GM11168 (cell line): ENCODE data around the gene SIRT4.
"Not testable (repeated sequence)": the region's sequence is repeated elsewhere in the genome, so short reads cannot be mapped to it uniquely, and the experiment has no call there.

ENCODE experiments used
- in situ Hi-C: fragments of 300-500 bp; cut with MboI; formaldehyde crosslinking; loops from one replicate; pipeline ENCODE4 v1.12.0; 2022; ENCODE audit warnings: low sequenced_read_pairs; ENCODE audit not compliant: unreplicated experiment

SIRT4 gene

DNA sequence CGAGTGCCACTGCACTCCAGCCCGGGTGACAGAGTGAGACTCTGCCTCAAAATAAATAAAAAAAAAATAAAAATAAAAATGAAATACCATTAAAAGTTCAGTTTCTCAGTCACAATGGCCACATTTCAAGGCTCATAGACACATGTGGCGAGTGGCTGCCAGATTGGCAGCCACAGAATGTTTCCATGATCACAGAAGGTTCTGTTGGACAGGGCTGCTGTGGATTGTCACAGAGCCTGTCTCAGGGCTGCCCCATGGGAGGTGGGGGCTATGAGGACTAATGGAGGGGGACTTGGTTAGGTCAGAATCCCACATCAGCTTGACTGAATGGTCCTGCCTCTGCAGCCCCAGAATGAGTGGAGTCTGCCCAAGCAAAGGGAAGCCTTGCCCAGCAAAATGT is 29.3 kb downstream of the SIRT4 start:
- in situ Hi-C loops = no loop called here

DNA sequence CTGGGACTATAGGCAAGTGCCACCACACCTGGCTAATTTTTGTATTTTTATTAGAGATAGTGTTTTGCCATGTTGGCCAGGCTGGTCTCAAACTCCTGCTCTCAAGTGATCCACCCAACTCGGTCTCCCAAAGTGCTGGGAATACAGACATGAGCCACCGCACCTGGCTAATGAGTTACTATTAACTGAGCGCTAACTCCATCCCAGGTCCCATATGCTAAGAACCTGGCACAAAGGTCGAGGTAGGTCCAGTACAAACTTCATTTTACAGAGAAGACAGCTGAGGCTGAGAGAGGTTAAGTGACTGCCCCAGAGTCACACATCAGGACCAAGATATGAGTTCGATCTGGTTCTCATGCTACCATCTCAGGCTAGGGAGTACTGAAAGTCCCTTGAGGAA is 29.9 kb downstream of the SIRT4 start:
- in situ Hi-C loops = no loop called here

DNA sequence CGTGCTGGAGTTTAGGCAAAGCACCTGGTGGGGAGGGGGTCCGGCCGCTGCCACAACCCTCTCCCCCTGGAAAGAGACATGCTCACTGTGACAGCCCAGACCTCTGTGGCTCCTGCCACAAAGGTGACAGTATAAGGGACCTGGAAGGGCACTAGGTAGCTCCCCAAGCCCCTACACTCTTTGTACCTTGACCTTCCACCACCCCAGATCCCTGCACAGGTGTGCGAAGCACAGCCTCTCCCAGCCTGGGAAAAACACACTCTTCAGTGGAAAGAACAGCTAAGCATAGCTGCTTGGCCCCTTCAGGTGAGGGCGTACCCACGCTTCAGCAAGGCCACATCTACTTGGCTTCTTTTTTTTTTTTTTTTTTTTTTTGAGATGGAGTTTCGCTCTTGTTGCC is 30.4 kb downstream of the SIRT4 start:
- in situ Hi-C loops = no loop called here

DNA sequence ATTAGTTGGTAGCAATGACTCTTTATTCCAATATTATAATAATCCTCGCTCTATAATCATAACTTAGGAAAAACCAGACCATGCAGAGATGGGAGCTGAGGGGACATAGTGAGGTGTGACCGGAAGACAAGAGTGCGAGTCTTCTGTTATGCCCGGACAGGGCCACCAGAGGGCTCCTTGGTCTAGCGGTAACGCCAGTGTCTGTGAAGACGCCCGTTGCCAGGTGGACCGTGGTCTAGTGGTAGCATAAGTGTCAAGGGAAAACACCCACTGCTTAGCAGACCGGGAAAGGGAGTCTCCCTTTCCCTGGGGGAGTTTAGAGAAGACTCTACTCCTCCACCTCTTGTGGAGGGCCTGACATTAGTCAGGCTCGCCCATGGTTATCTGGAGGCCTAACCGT is 33.3 kb downstream of the SIRT4 start:
- in situ Hi-C loops = not testable (repeated sequence)

DNA sequence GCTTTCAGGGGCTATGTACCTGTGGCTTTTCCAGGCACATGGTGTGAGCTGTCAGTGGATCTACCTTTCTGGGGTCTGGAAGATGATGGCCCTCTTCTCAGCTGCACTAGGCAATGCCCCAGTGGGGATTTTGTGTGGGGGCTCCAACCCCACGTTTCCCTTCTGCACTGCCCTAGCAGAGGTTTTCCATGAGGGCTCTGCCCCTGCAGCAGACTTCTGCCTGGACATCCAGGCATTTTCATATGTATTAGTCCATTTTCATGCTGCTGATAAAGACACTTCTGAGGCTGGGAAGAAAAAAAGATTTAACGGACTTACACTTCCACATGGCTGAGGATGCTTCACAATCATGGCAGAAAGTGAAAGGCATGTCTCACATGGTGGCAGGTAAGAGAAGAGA is 34.3 kb downstream of the SIRT4 start:
- in situ Hi-C loops = not testable (repeated sequence)

DNA sequence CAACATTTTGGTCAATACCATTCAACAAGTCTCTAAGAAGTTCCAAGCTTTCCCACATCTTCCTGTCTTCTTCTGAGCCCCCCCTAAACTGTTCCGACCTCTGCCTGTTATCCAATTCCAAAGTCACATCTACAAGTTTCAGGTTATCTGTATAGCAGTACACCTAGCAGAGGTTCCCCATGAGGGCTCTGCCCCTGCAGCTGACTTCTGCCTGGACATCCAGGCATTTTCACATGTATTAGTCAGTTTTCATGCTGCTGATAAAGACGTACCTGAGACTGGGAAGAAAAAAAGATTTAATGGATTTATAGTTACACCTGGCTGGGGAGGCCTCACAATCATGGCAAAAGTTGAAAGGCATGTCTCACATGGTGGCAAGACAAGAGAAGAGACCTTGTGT is 35.6 kb downstream of the SIRT4 start:
- in situ Hi-C loops = no loop called here

DNA sequence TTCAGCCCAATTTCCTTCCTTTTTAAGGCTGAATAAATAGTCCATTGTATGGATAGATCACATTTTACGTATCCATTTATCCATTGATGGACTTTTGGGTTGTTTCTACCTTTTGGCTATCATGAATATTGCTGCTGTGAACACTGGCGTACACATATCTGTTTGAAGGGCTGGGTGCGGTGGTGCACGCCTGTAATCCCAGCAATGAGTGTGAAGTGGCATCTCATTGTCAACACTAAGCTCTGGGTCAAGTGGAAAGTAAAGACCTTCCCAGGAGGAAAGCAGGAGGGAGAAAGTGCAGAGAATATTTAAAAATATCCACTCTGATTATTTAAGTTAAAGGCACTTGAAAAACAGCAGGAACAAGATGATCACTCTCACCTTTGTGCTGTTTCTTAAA is 37.1 kb downstream of the SIRT4 start:
- in situ Hi-C loops = no loop called here

DNA sequence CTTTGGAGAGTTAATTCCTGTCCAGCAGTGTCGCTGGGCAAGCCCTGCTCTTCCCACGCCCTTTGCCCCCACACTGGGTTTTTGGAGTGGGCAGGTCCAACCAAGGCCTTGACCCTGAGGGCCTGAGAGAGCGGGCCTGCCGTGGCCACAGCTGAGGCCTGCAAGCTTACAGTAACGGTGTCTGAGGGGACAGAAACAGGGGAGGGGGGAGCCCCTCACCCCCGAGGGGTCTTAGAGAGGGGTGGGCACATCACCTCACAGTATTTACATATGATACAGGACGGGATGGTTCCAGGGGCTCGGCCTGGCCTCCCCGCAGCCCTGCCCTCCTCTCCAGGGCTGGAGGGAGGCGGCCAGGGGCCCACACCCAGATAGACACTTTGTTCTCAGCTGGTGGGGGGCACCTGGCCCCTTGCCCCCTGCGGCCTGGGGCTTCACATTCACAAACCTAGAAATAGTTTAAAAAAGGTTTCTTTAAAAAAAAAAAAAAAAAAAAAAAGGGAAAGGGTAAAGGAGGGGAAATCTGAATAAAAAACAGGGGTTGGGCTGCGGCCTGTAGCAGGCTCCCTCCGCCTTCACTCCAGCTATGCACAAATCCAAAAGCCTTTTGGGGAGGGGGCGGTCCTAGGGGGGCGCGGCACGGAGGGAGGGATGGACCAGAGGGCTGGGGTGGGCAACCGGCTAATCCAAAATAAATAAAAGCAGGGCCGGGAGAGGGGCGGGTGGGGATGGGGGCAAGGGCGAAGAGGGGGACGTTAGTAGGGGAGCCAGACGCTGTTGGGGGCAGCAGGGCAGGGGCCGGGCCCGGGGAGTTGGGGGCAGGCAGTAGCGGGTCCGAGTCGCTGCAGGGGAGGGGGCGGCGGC is 40.3 kb downstream of the SIRT4 start:
- in situ Hi-C loops = no loop called here

DNA sequence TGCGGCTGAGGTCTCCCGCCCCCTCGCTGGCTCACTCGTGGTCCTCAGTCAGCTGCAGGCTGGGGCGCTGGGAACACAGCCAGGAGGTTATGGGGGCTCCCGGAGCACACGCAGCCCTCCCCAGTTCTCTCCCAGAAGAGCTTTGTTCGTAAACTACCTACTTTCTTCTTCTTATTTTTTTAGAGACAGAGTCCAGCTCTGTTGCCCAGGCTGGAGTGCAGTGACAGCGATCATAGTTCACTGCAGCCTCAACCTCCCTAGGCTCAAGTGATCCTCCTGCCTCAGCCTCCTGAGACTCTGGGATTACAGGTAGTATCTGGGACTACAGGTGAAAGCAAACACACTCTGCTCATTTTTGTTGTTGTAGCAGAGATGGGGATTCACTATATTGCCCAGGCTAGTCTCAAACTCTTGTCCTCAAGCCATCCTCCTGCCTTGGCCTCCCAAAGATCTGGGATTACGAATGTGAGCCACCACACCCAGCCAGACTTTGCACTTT is 41.0 kb downstream of the SIRT4 start:
- in situ Hi-C loops = no loop called here

DNA sequence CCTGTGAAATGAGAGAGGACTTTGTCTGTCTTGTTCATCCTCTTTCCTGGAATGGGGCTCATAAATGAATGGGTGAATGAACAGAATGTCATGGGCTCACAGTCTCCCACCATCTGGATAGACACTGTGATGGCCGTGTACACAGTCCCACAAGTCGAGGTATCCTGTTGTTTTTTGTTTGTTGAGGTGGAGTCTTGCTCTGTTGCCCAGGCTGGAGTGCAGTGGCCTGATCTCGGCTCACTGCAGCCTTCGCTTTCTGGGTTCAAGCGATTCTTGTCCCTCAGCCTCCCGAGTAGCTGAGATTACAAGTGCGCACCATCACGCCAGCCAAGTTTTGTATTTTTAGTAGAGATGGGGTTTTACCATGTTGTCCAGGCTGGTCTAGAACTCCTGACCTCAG is 41.6 kb downstream of the SIRT4 start:
- in situ Hi-C loops = no loop called here

DNA sequence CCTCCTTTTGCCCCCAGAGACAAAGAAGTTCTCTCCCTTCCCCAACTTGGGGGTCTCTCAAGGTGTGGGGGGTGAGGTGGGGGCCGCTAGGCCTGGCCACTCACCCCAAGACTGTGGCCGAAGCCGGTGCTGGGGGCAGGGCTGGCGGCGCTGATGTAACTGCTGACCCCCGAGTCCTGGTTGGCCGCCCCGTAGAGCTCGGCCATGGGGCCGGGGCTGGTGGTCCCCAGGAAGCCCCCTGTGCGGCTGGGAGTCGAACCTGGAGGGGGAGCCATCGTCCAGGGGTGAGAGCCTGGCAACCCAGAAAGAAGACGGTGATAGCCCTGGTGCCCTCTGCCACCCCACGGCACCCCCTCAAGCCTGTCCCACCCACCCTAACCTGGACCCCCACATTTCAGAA is 43.9 kb downstream of the SIRT4 start:
- in situ Hi-C loops = no loop called here

DNA sequence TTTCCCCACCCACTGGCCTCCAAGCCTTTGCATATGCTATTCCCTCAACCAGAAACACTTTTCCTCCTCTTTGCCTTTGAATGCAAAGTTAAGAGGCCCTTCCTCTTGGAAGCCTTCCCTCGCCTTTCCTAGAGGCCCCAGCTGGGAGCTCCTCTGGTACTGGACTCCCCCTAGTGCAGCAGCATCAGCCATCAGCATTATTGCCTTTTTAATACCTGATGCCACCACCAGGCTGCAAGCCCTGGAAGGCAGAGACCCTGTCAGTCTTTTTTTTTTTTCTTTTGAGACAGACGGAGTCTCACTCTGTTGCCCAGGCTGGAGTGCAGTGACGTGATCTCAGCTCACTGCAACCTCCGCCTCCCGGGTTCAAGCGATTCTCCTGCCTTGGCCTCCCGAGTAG is 44.6 kb downstream of the SIRT4 start:
- in situ Hi-C loops = no loop called here

DNA sequence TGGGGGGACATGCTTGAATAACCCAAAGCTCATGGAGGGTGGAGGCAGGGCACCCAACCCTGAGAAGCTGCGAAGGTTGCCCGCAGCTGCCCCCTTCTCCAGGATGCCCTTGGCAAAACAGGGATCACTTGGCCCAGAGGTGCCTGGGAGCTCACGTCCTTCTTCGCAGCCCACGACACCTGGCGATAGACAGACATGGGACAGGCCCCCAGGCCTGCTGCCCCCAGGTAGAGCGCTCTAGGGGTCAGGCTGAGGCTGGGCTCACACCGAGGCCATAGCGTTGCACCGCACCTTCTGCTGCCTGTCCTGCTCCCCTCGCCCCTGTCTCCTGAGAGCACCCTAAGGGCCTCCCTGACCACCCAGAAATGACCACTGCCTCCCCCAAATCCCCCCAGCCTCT is 45.6 kb downstream of the SIRT4 start:
- in situ Hi-C loops = no loop called here

DNA sequence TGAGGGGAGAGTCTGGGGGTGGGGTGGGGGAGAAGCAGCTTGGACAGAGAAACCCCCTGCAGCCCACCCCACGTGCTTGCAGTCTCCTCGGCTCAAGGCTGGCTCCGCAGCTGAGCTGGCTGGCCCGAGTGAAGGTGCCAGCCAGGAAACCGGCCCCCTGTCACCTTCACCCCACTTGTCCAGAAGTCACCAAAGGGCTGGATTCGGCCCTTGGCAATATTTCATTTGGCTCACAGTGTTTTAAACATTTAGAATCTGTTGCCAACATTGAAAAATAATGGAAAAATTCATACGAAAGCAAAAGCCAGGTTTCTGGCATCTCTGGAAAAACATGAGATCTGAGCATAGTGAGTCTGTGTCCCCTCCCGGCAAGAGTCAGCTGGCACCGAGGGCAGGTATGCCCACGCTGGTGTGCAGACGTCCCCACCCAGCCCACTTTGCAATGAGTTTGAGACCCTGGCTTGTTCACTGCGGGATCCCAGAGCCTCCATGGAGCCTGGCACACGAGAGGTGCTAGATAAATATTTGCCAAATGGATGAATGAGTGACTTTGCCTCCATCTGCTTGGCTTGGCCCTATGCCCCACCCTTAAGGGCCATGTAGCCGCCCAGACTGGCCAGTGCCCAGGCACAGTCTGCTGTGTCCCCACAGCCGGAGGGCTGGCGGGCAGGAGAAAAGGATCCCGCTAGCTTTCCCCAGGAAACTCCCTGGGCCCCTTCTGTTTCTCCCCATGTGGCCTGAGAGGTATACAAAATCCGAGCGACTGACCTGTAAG is 48.6 kb downstream of the SIRT4 start:
- in situ Hi-C loops = no loop called here

DNA sequence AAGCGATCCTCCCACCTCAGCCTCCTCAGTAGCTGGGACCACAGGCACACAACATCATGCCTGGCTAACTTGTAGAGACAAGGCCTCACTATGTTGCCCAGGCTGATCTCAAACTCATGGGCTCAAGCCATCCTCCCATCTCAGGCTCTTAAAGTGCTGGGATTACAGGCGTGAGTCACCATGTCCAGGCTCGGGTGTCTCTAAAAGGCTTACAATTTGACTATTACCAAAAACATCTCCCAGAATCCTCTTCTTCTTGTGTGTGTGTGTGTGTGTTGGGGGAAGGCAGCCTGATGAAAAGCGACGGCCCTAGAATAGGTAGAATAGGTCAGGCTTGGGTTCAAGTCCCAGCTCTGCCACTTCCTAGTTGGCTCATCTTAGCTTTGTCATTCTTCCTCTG is 50.0 kb downstream of the SIRT4 start:
- in situ Hi-C loops = no loop called here

DNA sequence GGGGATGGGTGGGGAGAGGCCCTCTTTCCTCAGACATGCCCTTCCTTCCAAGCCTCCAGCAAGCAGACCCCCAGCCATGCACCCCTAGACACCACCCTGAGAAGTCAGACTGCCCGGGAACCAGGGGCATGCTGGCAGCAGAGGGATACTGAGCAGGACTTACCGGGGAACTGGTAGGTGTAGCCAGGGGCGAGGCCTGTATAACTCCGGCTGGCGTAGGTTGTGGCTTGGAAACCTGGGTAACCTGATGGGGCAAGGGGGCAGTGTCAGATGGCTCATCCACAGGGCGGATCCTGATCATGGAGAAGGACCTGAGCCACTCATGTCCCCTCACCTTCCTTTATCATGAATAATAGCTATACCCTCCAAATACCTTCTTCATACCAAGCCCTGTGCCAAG is 51.0 kb downstream of the SIRT4 start:
- in situ Hi-C loops = no loop called here

DNA sequence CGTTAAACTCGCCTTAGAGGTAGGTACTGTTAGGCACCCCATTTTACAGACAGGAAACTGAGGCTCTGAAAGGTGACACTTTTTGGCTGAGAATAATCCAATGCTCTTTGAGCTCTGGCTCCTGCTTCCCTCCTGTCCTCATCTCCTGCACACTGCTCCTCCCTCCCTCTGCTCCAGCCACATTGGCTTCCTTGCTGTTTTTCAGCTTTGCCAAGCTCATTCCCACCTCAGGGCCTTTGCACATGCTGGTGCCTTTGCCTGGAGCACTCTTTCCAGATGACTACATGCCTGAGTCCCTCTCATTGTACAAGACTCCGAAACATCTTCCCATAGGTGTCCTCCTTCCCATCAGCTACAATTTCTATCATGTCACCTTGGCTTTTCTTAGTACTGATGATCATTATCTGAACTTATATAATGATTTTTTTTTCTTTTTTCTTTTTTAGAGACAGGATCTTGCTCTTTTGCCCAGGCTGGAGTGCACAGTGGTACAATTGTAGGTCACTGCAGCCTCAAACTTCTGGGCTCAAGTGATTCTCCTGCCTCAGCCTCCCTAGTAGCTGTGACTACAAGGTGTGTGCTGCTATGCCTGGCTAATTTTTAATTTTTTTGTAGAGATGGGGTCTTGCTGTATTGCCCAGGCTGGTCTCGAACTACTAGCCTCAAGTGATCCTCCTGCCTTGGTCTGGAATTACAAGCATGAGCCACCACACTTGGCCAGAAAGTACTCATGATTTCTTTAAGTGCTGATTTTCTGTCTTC is 51.6 kb downstream of the SIRT4 start:
- in situ Hi-C loops = no loop called here

DNA sequence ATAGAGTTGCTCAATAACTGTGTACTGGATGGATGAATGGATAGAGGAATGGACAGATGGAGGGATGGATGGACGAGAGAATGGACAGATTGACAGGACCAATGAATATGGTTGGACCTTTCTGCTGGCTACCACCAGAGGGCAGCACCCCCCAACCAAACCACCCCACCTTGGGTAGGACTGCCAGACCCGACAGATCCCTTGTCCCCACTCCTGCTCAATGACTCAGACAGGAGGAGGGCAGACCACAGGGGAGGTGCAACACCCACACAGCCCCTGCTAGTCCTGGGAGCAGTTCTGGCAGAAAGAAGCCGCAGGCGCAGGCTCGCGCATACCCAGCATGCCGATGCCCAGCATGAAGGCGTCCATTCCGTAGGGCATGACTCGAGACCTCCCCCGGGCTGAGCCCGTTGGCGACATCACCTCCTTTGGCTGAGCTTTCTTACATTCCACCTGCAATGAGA is 54.5 kb downstream of the SIRT4 start:
- in situ Hi-C loops = no loop called here

DNA sequence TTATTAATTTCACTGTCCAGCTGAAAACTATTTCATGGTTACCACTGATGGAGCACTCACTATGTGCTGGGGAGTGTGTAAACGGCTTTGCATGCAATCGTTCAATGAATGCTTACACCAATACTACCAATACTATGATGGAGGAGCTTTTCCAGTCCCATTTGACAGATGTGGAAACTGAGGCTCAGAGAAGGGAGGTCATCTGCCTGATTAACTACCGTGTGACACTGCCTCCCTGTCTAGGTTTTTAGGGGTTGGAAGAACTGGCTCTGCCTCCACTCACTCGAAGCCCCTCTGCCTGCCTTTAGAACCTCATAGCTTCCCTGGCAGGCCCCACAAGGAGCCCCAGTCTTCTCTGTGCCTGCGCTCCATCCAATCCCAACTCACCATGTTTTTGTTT is 55.0 kb downstream of the SIRT4 start:
- in situ Hi-C loops = no loop called here

DNA sequence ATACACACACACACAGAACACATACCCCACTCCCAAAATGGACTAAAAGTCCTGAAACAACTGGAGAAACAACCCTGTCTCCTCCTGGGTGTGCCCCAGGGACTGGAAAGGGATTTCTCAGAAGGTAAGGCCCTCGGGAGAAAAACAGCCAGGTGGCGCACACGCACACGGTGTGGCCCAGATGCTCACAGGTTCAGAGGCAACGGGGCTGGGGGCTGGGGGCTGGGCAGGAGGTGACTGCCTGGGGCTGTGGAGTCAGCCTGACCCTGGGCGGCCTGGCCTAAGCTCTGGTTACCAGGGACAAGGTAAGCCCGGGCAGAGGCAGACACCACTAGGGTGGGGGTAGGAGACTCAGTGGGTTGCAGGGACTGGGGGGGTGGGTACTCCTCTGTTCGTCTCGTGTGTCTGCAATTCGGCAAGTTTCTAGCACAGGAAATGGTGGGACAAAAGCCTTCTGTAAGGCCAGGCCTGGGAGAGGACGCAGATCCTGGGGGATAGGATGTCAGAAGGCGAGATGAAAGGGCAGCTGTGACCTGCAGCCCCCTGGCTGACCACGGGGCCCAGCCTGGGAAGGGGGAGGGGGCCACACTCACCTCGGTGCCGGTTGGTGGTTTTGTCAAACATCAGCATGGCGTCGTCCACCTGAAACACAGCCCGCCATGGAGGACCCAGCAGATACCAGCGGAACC is 56.4 kb downstream of the SIRT4 start:
- in situ Hi-C loops = no loop called here
